CD4-positive, alpha-beta T cell treated with Interleukin-17A for 4 hours (primary cell): ENCODE results near the gene PPP1R13B.

Source experiments
- DNase-seq: peaks from one replicate; pipeline ENCODE4 v3.0.0-alpha.2; 2020; ENCODE audit warnings: mixed read lengths

PPP1R13B gene

DNA sequence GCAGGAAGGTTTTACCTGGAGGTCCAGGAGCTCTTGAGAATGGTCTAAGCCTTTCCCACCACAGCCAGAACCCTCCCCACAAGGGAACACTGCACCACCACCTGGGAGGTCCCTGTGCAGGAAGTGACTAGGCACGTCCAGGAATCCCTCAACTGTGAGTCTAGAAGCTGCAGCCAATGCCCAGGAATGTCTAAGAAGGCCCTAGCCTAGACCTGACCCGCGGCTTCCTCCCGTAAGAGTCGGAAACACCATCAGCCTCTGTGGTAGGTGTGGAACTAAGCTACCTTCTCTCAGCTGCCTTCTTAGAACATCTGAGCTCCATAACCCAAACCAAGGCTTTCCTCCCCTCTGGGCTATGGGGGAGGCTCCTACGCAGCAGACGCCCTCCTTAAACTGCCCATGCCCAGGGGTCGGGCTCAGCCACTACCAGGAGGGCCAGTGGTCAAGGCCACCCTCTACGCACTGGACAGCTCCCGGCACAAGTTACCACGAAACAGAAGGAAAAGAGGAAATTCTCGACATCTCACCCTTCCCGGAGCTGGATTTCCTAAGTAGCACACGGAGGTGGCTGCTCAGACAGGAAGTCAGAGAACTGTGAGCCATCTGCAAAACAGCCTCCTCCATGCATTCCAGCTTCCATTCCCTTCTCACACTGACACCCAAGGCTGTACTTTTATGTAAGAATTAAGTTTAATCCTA is 106.2 kb downstream of the PPP1R13B start:
- DNase-seq = no peak

DNA sequence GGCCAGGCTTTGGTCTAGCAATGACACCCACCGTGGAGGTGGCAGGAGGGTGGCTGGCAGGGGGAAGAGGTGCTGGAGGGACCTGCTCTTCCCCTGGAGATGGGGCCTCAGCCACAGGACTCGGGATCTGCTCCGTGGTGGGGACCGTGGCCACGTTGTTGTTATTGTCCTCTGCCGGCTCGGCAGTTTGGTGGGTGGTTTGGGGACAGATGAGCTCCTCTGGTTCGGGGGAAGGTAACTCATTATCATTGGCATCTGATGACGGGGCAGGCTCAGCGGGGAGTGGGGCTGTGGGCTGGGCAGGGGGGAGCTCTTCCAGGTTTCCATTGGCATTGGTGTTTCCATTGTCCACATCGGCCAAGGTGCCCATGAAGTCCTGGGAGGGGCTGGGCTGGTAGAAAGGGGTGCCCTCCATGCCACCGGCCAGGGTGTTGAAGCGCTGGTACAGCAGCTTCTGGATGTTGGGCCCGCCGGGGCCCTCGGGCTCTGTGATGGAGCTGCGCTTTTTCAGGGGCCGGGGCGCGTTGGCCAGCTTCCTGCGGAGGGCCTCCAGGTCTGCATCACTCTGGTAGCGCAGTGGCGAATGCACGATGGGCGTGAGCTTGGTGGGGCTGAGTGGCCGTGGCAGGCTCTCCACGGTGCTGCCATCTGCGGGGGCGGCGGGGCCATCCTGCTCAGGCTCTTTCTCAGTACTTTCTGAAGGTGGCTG is 107.4 kb downstream of the PPP1R13B start:
- no peak for DNase-seq

DNA sequence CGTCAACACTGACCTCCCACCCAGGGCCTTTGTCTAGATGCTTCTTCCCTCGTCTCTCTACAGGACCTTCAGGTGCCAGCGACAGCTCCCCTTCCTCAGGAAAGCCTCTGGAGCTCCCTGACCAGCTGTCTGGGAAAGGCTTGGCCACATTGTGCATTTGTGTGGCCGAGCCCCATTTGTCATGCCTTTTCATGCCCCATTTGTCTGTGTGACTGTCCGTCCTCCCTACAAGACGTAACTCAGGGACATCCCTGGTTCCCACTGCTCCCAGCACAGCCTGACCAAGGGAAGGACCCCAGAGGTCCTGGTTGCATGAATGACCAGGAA is 107.9 kb downstream of the PPP1R13B start:
- no peak for DNase-seq

DNA sequence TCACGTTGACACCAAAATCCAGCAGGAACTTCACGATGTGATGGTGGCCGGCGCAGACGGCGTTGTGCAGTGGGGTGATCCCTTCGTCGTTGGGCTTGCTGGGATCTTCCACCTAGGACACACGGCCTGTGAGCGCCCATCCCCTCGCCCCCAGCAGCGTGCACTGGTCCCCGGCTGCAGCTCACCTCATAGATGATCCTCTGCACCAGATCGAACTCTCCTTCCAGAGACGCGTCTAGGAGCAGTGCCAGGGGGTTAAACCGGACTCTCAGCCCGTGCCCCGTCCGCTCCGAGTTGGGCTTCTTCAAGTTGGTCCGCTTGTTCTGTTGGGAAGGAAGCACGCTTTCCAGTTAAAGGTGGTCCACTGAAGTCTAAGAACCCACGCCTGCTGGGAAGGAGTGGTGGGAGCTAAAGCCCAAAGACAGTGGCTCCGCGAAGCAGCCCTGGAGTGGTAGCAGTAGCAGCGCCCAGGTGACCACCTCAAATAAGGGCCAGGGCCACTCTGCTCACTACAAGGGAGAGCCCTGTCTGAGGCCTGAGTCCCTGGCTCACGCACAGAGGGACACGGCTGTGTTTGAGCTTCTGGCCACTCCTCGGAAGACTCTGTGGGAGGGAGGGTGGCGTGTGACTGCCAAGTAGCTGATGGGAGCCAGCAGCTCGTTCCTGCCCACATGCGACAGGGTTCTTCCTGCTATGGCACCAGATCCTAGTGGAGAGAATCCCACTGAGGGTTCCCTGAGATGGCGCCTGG is 108.5 kb downstream of the PPP1R13B start:
- DNase-seq = no peak

DNA sequence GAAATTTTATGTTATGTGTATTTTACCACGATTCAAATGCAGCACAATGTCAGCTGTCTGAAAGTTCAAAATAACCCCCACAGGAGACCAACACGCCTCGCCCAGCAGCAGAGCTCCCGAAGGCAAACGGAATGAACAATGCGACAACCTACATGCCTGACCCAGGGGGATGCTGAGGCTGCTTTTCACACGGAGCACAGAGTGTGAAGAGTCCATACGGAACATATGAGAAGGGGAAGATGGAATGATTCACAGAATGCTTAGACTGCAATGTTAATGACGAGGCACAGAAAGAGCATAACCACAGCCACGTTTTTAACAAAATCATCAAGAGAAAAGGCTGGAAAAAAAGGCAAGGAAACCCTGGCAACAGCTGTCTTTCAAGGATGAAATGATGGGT is 109.2 kb downstream of the PPP1R13B start:
- DNase-seq = no peak

DNA sequence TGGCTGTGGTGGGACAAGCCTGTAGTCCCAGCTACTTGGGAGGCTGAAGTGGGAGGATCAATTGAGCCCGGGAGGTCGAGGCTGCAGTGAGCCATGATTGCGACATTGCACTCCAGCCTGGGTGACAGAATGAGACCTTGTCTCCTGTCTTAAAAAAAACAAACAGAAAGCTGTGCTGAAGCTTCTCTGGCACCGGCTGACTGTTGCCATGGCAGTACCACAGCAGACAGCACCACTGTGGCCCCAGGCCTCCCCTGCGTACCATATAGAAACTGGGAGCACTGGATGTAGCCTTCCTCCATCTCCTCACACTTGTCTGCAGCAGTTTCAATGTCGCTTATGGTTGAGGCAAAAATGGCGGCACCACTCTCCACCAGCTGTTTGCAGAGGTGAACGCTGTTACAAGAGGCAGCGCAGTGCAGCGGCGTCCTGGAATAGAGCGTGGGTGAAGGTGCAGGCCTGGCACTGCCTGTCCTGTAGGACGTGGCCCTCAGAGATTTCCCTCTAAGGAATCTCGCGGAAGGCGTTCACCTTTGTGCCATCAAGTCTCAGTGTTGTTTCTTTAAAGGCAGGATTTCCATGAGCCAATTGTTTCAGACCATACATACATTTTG is 109.8 kb downstream of the PPP1R13B start:
- DNase-seq = no peak

DNA sequence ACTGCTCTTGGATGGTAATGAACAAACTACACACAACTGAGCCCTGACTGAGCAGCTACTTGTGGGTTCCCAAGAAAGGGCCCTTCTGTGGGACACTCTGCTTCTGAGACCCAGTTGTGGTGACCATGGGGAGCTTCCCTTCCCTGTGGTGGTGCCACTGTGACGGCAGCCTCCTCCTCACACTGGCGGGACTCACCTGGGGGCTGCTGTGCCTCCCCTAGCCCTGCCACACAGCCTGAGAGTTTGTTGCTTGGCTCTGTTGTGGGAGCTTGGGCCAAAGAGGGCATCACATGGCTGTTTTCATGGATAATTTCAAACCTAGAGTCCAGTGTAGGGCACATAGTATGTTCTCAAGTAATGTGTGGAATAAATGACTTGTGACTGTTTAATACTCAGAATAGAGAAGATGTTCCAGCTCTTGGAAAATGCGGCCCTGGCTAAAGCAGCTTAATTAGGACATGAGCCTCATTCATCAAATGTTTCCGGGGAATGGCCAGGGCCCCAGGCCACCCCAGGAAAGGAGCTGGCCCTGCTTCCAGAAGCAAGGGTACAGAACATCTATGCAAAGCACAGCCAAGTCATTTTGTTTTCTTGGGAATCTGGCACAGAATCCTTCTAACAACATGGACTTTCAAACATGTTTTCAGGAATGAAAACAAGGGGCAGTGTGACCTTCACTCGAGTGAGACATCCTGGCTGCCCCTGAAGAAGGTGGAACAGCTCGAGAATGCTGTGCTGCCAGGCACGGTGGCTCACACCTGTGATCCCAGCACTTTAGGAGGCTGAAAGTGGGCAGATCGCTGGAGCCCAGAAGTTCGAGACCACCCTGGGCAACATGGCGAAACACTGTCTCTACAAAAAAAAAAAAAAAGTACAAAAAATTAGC is 110.6 kb downstream of the PPP1R13B start:
- DNase-seq = no peak

DNA sequence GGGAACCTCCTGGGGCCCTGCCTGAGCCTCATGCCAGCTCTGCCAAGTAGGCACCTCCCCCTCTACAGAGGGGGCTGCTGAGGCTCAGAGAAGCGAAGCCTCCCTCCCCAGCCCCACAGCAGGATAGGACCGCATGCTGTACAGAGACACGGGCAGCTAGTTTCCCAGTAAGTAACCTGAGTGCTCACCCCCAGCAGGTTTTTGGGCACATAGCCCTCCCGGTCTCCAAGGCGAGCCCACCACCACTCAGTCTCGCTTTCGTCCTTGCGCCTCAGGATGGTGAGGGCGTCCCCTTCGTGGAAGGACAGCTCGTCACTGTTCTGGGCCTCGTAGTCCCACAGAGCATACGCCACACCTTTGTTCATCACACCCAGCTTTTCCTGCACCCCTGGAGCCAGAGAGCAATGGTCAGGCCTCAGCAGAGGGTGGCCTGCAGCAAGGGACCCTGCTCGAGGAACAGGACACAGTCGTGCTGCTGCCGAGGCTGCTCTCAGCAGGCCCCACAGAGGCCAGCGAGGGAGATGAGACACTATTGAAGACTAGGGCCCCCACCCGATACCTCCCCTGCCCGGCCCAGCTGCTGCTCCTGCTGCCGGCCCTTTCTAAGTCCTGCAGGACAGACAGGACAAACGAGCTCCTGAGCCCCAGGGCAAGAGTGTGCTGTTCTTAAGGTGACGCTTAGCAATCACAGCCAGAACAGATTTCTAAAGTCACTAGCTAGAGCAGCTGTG is 111.4 kb downstream of the PPP1R13B start:
- no peak for DNase-seq

DNA sequence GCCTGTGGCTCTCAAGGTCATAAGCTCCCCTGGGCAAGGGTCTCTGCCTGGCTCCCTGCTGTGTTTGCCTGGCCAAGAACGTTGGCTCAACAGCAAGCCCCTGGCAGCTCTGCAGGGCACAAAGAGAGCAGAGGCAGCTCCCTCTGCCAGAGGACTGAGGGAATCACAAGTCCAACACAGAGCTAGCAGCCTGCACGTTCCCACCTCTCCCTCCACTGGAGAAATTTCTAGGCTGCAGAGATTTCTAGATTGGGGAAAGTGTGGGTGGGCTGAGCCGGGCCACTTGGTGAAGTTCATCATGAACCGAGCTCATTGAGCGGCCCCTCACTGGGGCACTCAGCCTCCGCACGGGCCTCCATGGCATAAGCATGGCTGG is 111.9 kb downstream of the PPP1R13B start:
- DNase-seq = no peak

DNA sequence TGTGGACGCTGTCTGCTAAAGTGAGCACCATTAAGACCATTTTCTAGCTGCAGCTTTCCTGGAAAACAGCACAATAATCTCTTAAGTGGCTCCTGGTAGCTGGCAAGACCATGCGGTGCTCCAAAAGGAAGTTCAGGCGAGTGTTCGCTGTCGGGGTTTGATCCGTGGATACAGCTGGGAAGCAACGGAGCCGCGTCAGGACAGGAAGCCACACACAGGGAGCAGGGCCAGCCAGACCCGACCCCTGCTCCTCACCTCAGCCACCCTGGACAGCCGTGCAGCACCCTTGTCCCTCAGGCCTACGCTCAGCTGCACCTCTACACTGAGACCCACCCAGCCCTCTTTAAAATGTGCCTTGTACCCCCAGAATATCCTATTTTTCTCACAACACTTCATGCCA is 112.4 kb downstream of the PPP1R13B start:
- no peak for DNase-seq

DNA sequence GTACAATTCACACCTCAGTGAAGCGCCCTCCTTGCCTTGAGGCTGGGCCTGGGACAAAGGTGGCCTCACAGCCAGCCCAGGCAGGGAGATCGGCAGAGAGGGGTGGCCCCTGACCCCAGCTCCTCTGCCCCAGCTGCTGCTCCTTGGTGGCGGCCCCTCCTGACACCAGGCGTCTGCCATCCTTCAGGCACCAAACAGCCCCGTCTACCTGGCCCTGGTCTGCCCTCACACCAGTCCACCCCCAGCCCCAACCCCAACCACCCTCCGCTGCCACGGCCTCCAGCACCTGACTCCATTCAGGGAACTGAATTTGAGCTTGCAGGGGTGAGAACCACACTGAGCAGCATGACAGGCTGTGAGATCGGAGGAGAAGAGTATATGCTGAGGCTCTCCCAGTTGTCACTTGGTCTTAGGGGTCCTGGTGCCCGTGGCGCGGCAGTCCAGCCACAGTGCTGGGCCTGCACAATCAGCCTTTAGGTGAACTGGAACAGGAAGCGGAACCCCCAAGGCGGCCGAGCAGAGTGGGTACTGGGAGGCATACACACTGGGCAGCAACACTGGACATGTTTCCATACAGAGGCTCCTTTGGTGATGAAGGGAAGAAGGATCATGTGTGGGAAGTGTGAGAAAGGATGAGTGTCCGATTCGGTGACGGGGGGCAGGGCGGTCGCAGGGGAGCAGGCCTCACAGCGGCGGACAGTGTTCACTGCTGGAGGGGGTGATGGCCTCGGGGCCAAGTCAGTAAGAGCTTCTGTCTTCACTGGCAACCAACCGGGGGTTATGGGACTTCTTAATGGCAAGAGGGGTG is 113.1 kb downstream of the PPP1R13B start:
- no peak for DNase-seq

DNA sequence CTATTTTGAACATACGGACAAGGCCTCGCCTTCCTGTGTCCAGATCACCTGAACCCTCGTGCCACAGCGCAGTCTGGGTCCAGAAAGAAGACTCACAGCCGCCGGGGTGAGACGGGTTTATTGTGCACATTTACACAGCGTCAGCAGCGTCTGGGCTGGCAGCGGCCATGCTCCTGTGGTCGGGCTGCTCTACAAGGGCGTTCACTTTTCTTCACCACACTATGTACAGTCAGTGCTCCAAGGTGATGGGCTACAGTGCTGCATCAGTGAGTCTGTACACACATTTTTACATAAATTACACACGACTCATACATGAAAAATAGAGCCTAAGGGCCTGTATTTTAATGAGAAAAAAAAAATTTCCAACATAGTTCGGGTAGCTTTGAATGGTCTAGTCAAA is 113.7 kb downstream of the PPP1R13B start:
- DNase-seq = no peak

DNA sequence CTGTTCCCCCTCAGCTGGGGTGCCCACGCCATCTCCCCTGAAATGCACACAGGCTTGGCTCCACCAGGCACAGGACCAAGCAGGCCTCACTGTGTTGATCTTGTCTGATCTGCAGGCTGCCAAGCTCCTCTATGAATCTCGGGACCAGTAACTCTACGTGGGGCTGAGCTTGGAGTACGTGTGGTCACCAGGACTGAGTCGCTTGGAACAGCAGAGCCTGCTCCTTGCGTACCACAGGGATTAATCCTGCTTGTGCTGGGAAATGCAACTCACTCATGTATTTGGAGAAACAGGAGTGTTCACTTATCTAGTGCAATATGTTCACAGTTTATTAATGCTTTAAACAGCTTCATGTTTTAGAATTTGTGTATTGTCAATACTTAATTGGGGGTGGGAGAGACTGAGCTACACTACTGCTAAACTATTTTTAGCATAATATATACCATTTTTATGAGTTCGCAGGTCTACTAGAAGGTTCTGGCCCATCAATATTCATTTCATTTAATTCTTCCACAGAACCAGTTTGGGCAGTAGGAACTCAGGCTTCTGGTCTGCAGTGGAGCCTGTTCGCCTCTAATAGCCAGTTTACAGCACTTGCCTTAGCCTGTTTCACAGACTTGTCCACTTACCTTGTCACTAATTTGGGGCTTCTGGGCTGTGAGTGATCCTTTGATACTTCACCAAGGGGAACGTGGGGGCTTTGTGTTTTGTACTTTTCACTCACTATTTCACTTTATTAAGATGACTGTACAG is 114.3 kb downstream of the PPP1R13B start:
- no peak for DNase-seq

DNA sequence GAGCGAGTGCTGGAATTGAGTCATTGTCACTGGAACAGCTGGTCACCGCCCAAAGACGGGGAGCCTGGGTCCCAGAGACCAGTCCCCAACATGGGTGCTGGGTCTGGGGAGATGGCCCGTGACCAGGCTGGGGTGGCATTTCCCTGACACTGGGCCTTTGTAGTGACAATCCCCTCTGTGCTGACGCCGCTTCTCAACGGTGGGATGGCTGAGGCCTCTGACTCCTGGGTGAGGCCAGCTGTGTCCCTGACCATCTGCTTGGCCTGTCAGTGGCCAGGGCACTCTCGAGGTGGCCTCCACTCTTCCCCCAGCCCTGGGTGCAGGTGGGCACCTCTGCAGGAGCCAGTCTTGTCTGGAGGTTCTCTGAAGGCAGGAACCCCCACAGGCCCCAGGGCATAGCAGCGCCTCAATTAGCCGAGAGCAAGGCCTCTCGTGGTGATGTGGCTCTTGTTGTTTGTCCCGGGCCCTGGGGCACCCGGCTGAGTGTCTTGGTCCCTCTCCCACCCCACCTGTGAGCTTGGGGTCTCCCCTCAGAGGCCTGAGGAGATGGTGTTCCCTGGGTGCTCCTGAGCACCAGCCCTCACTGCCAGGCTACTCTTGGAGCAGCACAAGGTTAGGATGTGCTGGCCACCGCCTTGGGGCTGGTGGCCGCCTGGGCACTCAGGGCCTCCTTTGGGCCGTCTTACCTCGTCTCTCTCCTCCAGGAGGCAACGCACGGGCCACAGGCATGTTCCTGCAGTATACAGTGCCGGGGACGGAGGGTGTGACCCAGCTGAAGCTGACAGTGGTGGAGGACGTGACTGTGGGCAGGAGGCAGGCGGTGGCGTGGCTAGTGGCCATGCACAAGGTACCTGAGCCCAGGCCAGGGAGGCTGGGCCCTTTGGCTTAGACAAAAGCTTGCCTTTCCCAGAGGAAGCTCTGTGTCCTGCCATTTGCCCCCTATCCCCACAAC is 115.2 kb downstream of the PPP1R13B start:
- DNase-seq = no peak

DNA sequence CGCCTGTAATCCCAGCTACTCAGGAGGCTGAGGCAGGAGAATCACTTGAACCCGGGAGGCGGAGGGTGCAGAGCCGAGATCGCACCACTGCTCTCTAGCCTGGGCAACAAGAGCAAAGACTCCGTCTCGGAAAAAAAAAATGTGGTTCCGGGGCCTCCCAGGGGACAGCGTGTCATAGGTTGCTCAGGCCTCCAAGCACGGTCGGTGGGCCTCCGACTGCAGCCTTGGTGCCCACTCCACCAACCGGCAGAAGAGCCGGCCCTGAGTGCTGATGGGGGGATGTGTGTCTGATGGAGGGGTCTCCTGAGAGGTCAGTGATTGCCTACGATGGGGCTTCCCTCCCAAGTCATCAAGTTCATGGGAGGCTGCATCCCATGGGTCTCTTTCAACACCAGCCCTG is 115.9 kb downstream of the PPP1R13B start:
- DNase-seq = no peak

DNA sequence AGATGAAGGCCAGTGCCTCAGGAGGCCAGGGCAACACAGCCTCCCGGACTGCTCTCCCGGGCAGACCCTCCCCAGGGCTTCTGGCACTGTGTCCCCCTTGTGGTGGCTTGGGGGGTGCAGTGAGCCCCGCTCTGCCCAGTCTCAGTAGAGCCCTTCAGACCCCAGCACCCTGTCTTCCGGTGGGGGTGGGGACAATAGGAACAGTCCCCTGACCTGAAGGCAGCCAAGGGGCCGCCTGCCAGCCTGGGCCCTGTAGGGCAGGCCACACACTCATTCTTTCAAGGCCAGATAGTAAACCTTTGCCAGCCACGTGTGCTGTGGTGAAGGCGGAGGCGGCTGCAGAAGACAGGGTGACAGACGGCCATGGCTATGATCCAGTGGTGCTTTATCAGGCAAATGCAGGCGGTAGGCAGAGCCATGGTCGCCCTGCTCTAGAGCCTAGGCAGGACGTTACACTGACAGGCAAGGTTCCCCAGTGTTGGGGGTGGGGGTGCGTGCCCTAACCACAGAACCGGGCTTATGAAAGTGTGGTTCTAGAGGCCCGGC is 116.8 kb downstream of the PPP1R13B start:
- no peak for DNase-seq

DNA sequence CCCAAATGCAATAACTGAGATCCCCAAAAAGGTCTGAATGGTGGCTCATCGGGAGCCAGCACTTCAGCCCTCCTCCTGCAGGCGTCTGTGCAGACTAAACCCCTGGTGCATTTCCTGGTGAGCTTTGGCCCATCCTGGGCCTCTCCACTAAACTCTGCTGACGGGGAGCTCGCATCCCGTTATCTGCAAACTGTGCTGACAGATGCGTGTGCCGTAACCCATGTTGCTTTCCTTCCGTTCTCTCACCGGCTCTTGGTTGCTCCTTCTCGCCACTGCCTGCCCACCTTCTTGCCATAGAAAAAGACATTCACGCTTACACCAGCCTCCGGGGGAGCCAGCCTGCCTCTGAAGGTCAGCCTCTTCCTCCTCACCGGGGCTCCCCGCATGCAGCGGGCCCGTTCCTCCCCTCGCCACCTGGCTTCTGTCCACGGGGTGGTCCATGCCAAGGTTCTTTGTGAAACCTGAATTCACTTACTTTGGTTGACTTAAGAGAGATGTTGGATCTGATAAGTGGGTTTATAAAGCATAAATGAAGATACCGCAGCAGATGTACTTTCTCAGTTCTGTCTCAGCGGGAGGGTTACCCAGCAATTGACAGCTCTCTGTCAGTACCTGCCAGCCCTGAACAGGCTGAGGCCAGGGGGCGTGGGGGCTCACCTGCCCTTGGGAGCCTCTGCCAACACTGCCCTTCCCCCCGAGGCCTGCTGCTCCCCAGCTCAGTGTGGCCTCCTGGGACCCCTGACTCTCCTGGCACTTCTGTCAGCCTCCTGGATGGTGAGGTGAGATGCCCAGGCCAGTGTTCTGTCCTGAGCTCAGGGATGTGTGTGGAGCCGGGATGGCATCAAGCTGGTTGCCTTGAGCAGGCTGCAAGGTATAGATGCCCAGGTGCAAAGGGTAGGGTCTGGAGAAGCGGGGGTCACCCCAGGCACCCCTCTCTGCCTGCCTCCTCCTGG is 117.6 kb downstream of the PPP1R13B start:
- no peak for DNase-seq

DNA sequence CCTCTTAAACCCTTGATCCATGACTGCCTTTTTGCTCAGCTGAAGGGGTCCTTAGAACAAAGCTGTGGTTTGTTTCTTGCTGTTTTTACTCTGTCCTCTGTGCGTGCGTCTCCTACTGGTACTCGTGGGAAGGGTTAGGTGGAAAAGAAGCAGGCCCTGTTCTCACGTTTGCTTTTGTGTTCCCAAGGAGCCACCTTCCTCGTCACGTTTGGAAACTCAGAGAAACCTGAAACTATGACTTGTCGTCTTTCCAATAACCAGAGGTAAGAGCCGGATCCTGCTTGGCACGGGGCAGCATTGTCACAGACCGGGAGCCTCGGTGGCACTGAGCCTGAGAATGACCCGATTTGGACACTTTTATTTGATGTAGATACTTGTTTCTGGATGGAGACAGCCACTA is 118.7 kb downstream of the PPP1R13B start:
- no peak for DNase-seq
